ENCODE results near the gene SOX13.

GRCh38 chr1:204091066-204091465 lies 18.2 kb downstream of the SOX13 start:
- TF ChIP-seq, protein P1, sequence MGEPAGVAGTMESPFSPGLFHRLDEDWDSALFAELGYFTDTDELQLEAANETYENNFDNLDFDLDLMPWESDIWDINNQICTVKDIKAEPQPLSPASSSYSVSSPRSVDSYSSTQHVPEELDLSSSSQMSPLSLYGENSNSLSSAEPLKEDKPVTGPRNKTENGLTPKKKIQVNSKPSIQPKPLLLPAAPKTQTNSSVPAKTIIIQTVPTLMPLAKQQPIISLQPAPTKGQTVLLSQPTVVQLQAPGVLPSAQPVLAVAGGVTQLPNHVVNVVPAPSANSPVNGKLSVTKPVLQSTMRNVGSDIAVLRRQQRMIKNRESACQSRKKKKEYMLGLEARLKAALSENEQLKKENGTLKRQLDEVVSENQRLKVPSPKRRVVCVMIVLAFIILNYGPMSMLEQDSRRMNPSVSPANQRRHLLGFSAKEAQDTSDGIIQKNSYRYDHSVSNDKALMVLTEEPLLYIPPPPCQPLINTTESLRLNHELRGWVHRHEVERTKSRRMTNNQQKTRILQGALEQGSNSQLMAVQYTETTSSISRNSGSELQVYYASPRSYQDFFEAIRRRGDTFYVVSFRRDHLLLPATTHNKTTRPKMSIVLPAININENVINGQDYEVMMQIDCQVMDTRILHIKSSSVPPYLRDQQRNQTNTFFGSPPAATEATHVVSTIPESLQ (CRISPR knock-in tag; IDR thresholded peaks at IDR 0.05), result no peak
- TF ChIP-seq, protein P2, sequence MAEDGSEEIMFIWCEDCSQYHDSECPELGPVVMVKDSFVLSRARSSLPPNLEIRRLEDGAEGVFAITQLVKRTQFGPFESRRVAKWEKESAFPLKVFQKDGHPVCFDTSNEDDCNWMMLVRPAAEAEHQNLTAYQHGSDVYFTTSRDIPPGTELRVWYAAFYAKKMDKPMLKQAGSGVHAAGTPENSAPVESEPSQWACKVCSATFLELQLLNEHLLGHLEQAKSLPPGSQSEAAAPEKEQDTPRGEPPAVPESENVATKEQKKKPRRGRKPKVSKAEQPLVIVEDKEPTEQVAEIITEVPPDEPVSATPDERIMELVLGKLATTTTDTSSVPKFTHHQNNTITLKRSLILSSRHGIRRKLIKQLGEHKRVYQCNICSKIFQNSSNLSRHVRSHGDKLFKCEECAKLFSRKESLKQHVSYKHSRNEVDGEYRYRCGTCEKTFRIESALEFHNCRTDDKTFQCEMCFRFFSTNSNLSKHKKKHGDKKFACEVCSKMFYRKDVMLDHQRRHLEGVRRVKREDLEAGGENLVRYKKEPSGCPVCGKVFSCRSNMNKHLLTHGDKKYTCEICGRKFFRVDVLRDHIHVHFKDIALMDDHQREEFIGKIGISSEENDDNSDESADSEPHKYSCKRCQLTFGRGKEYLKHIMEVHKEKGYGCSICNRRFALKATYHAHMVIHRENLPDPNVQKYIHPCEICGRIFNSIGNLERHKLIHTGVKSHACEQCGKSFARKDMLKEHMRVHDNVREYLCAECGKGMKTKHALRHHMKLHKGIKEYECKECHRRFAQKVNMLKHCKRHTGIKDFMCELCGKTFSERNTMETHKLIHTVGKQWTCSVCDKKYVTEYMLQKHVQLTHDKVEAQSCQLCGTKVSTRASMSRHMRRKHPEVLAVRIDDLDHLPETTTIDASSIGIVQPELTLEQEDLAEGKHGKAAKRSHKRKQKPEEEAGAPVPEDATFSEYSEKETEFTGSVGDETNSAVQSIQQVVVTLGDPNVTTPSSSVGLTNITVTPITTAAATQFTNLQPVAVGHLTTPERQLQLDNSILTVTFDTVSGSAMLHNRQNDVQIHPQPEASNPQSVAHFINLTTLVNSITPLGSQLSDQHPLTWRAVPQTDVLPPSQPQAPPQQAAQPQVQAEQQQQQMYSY (CRISPR knock-in tag; IDR thresholded peaks at IDR 0.05), result no peak
- TF ChIP-seq NFYB (CRISPR knock-in tag; conservative IDR thresholded peaks at IDR 0.05; ENCODE audit: low read depth), result no peak
- no peak for TF ChIP-seq TCF7 (CRISPR knock-in tag; IDR thresholded peaks at IDR 0.05; ENCODE audit: low read depth)
- no peak for TF ChIP-seq IRF2 (CRISPR knock-in tag; IDR thresholded peaks at IDR 0.05; ENCODE audit: borderline replicate concordance, low read depth)
- no peak for TF ChIP-seq CREB1 (CRISPR knock-in tag; IDR thresholded peaks at IDR 0.05)
- TF ChIP-seq ELF4 (CRISPR knock-in tag; IDR thresholded peaks at IDR 0.05; ENCODE audit: low read depth), result no peak
- no peak for TF ChIP-seq CREM (CRISPR knock-in tag; IDR thresholded peaks at IDR 0.05)

Measured in WTC11 (cell line).